NCI-H345 treated with DMSO at 0.1 percent for 48 hours (cell line): Measurements from ENCODE around the gene C8B.

Experiments
- DNase-seq: peaks from one replicate; lab custom pipeline; 2025; ENCODE audit not compliant: unreplicated experiment; lab: John Stamatoyannopoulos, UW

The C8B gene

GRCh38 chr1:56903778-56904177 is 62.0 kb downstream of the C8B start:
- no peak for DNase-seq

GRCh38 chr1:56901716-56902115 is 64.1 kb downstream of the C8B start:
- DNase-seq = no peak

- DNase-seq = no peak
These were observed 66.9 kb downstream of the C8B start for GRCh38 chr1:56898879-56899278.

- DNase-seq = no peak
These were observed 67.8 kb downstream of the C8B start for GRCh38 chr1:56898005-56898373.

GRCh38 chr1:56897150-56898004 is 68.4 kb downstream of the C8B start:
- DNase-seq = no peak

GRCh38 chr1:56894014-56894413 is 71.8 kb downstream of the C8B start:
- DNase-seq = no peak

- DNase-seq = no peak
These were observed 75.6 kb downstream of the C8B start for GRCh38 chr1:56890229-56890628.

GRCh38 chr1:56881417-56881816 is 84.4 kb downstream of the C8B start:
- DNase-seq = no peak

GRCh38 chr1:56880774-56881173 is 85.0 kb downstream of the C8B start:
- DNase-seq = no peak
